Omental fat pad (tissue), 4 donors: ENCODE measurements around the gene PDILT. TPM values are rescaled to one million over a fixed set of nuclear protein-coding genes. Genes with fewer than 3 reads are reported as not detected.

Experiments
- ATAC-seq: fragments of 150-250 bp; one replicate; pipeline ENCODE4 v1.9.1; 2016; ENCODE audit warnings: mild to moderate bottlenecking, moderate library complexity; ENCODE audit not compliant: low FRiP score
- DNase-seq: peaks from one replicate; pipeline ENCODE4 v3.0.0-alpha.2; 2019; ENCODE audit warnings: low spot score
- total RNA-seq, 4 donors: library from RNA; depleted of rRNA; stranded (reverse); fragments of >200 nt; gene quantifications; one replicate each; pipeline ENCODE4 v1.1.0, GENCODE V29; 2016
- TF ChIP-seq, protein P1 (sequence below), 3 donors: fragments of 450-650 bp; IDR thresholded peaks; one replicate each; pipeline ENCODE4 v1.5.1; 2016 to 2017; ENCODE audit warnings: antibody characterized with exemption in 3 of 3, mild to moderate bottlenecking in 3 of 3, moderate library complexity in 2 of 3

PDILT gene
- total RNA-seq, 4 donors from 2014 or later, result not detected

- TF ChIP-seq, protein P1, sequence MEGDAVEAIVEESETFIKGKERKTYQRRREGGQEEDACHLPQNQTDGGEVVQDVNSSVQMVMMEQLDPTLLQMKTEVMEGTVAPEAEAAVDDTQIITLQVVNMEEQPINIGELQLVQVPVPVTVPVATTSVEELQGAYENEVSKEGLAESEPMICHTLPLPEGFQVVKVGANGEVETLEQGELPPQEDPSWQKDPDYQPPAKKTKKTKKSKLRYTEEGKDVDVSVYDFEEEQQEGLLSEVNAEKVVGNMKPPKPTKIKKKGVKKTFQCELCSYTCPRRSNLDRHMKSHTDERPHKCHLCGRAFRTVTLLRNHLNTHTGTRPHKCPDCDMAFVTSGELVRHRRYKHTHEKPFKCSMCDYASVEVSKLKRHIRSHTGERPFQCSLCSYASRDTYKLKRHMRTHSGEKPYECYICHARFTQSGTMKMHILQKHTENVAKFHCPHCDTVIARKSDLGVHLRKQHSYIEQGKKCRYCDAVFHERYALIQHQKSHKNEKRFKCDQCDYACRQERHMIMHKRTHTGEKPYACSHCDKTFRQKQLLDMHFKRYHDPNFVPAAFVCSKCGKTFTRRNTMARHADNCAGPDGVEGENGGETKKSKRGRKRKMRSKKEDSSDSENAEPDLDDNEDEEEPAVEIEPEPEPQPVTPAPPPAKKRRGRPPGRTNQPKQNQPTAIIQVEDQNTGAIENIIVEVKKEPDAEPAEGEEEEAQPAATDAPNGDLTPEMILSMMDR (IDR thresholded peaks at IDR 0.05), result no peak
- ATAC-seq, result no peak
- DNase-seq, result no peak
Observed at GRCh38 chr16:20310421-20311395, 93.8 kb downstream of the PDILT start.

DNA sequence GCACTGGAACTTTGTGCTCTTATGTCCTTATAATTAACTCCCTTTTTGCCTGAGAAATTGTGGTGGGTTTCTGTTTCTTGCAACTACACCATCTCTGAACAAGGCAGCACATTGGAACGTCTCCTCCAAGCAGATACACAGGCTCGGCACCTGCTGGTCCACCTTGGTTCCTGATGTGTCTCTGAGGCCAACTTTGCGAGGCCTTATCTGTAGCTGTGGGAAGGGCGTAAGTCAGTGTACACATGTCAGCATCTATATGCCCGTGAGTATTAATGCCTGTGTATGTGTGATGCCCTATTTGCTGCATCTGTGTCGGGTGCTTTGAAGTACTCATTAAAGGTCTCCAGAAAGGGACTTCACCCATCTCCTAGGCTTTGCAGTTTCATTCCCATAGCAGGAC lies 94.8 kb downstream of the PDILT start:
- no peak for DNase-seq
- no peak for ATAC-seq
- TF ChIP-seq, protein P1 (IDR thresholded peaks at IDR 0.05), result no peak

Other genes starting within 250 kb of the PDILT start
- gene GP2, start 77.2 kb downstream of the PDILT start, total RNA-seq, result 1 to 10 TPM in 1 of 4 donors, under 1 TPM in 2, not detected in 1; 0.31 to 1.4 (median 0.32) TPM
- not detected for gene UMOD, start 52.0 kb downstream of the PDILT start, total RNA-seq
- gene ACSM5, start 4.8 kb upstream of the PDILT start, total RNA-seq, result 10 to 100 TPM; 12.9 to 27.9 (median 23.7) TPM
- under 1 TPM in 2 of 4 donors, not detected in 2; 0.19 to 0.63 TPM for gene ACSM2A, start 46.8 kb upstream of the PDILT start, total RNA-seq
- under 1 TPM in 1 of 4 donors, not detected in 3; 0.12 TPM for gene ACSM2B, start 171.6 kb upstream of the PDILT start, total RNA-seq